Measurements from ENCODE around the gene PDGFB.
"Not testable (repeated sequence)": the region's sequence is repeated elsewhere in the genome, so short reads cannot be mapped to it uniquely, and the experiment has no call there.

The PDGFB gene

DNA sequence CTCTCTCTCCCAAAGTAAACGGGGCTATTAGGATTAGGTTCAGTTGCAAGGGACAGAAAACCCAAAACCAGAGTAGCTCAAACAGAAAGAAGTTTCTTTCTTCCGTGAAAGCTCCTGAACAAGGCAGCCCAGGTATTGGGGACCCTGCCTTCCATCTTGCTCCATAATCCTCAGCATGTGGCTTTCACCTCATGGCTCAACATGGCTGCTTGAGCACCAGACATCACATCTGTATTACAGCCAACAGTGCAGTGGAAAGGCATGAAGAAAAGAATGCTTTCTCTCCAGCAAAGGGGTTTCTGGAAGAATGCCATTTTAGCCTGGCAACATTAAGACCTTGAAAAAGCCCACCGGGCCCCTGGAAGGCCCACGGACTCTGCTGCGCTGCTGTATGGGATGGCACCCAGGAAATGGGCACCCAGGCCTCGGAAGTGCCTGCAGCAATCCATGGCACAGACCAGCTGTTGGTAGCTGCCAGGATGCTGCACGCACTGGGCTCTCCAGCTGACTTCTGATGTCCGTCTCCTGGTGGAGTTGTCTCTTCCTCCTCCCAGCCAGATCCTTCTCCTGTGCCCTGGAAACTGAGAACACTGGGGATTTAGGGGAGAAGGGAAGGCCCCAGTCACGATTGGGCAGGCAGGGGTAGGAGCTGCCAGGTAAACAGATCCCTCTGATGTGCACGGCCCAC, 22.6 kb downstream of the PDGFB start:
- in situ Hi-C loops (cut with HindIII; ENCODE audit: low pct_unique_long_range_greater_than_20kb, low sequenced_read_pairs): no loop called here
- no peak for DNase-seq (ENCODE audit: low read depth in 1 of 2, low spot score in 1 of 2)
- no peak for TF ChIP-seq JUND (IDR thresholded peaks at IDR 0.05; ENCODE audit: low read depth)

DNA sequence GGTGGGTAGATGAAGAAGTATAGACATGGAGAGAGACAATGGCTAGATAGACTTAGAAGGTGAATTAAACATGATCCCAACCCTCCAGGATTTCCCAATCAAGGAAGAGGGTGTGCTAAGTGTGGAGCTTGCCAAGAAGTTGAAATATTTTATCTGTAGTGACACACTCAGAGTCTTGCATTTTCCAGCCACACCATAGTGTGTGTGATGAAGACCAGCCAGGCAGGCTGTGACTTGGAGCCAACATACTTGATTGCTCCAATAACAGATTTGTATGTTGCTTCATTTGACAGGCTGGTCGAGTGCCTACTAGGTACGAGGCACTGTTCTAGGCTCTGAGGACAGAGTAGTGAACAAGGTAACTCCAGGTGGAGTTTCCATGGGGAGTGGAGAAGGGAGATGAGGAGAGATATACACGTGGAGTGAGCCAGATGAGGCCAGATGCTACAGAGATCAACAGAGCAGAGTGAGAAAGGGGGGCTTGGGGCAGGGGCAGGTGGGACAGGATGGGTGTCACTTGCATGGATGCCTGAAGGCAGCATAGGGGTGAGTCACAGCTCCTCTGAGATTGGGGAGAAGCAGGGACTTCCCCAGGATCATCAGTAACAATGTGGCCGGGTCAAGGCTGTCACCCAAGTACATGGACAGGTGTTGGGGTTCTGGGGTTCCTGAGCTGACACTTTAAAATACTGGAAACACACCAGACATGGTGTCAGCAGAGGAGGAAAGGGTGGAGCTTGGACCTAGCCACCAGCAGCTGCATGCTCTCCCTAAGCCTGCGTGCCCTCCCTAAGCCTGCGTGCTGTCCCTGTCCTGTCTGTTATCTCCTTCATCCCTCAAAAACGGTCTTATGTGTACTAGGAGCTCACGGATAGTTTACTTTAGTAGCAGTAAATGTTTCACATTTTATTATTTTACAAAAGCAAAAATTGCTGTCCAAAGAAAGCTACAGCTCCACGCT, 23.6 kb downstream of the PDGFB start:
- no peak for DNase-seq (ENCODE audit: low read depth in 1 of 2, low spot score in 1 of 2)
- no peak for TF ChIP-seq JUND (IDR thresholded peaks at IDR 0.05; ENCODE audit: low read depth)
- in situ Hi-C loops (cut with HindIII; ENCODE audit: low pct_unique_long_range_greater_than_20kb, low sequenced_read_pairs): no loop called here

DNA sequence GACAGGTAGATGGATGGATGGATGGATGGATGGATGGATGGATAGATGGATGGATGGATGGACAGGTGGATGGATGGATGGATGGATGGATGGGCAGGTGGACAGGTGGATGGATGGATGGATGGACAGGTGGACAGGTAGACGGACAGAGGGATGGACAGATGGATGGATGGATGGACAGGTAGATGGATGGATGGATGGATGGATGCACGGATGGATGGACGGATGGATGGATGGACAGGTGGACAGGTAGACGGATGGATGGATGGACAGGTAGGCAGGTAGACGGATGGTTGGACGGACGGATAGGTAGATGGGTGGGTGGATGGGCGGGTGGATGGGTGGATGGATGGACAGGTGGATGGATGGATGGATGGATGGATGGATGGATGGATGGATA, 24.3 kb downstream of the PDGFB start:
- no peak for DNase-seq (ENCODE audit: low read depth in 1 of 2, low spot score in 1 of 2)
- in situ Hi-C loops (cut with HindIII; ENCODE audit: low pct_unique_long_range_greater_than_20kb, low sequenced_read_pairs): no loop called here
- no peak for TF ChIP-seq JUND (IDR thresholded peaks at IDR 0.05; ENCODE audit: low read depth)

DNA sequence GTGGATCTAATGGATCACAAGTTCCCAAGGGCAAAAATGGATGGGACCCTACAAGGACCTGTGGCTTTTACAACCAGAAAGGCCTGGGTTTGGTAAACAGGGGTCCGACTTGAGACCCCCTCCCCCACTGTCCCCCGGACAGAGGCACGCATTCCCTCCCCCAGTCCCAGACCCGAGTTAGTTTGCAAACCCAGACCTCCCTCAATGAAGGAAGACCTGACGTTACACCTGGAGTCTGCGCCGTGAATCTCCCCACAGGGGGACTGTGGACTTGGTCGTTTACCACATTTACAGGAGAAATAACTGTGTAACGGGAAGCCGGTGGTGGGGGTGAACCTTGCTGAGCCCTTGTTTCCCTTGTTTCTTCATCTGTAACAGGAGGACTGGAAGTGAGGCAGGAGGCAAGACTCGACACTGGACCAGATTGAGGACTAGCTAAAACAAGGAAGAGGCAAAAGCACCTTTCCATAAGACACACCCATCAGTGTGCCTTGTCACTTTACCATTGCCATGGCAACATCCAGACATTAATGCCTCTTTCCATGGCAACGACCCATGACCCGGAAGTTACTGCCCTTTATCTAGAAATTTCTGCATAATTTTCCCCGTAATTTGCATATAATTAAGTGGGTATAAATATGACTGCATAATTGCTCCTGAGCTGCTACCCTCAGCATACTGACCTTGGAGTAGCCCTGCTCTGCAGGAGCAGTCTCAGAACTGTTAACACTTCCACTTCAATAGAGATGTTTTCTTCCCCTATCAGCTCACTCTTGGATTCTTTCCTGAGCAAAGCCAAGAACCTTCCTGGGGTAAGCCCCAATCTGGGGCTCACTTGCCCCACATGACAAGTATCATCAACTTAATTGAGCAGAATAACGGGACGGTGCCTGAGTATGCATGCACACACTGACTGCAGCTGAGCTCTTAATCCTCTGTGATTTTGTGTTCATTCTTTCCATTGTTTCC, 25.4 kb downstream of the PDGFB start:
- no peak for TF ChIP-seq JUND (IDR thresholded peaks at IDR 0.05; ENCODE audit: low read depth)
- no peak for DNase-seq (ENCODE audit: low read depth in 1 of 2, low spot score in 1 of 2)
- in situ Hi-C loops (cut with HindIII; ENCODE audit: low pct_unique_long_range_greater_than_20kb, low sequenced_read_pairs): no loop called here

DNA sequence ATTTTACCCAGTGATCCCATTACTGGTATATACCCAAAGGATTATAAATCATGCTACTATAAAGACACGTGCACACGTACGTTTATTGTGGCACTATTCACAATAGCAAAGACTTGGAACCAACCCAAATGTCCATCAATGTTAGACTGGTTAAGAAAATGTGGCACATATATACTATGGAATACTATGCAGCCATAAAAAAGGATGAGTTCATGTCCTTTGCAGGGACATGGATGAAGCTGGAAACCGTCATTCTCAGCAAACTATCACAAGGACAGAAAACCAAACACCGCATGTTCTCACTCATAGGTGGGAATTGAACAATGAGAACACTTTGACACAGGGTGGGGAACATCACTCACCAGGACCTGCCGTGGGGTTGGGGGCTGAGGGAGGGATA, 26.4 kb downstream of the PDGFB start:
- DNase-seq (ENCODE audit: low read depth in 1 of 2, low spot score in 1 of 2); in situ Hi-C loops (cut with HindIII; ENCODE audit: low pct_unique_long_range_greater_than_20kb, low sequenced_read_pairs): not testable (repeated sequence)

DNA sequence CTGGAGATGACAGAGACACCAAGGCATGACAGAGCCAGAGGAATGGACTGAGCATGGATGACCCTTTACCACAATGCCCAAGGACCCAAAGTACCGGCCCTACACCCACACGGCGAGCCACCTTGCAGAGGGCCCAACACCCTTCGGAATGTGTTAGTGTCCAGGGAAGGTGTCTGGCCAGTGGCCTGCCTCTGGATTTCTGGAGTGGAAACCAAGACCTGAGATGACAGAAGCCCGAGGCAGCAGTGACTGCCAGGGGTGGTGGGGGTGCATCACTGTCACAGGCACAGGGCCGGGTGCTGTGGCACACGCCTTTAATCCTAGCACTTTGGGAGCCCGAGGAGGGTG, 28.7 kb downstream of the PDGFB start:
- no peak for TF ChIP-seq JUND (IDR thresholded peaks at IDR 0.05; ENCODE audit: low read depth)
- in situ Hi-C loops (cut with HindIII; ENCODE audit: low pct_unique_long_range_greater_than_20kb, low sequenced_read_pairs): no loop called here
- no peak for DNase-seq (ENCODE audit: low read depth in 1 of 2, low spot score in 1 of 2)

DNA sequence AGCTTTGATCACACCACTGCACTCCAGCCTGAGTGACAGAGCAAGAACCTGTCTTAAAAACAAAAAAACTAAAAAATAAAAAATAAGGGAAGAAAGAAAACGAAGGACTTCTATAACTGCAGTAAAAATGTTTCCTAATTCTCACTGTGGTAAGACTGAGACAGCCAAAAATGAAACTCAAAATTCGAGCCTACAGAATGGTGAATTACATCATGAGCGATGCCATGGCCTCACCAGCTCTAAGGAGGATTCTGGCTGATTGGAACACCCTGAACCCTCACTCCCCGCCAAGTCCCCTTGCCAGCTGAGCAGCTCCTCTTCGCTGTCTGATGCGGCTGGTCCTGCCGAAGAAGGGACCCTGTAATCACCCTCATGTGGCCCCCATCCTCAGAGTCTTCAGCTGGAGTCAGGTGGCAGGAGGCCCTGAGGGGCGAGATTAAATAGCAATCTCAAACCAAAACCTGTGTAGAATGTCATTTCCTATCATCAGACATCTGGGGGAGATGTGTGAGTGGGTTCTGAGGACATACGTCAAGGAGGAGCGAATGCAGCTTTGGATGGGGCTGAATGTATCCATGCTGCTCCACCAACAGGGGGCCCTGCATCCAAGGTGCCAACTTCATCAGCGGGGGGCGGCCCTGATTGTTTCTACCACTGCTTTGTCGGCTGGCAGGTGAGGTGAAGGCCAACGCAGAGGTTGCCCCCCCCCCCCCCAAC, 29.2 kb downstream of the PDGFB start:
- no peak for TF ChIP-seq JUND (IDR thresholded peaks at IDR 0.05; ENCODE audit: low read depth)
- DNase-seq (ENCODE audit: low read depth in 1 of 2, low spot score in 1 of 2): peak in 1 of 2 experiments; percentile 24
- in situ Hi-C loops (cut with HindIII; ENCODE audit: low pct_unique_long_range_greater_than_20kb, low sequenced_read_pairs): no loop called here

DNA sequence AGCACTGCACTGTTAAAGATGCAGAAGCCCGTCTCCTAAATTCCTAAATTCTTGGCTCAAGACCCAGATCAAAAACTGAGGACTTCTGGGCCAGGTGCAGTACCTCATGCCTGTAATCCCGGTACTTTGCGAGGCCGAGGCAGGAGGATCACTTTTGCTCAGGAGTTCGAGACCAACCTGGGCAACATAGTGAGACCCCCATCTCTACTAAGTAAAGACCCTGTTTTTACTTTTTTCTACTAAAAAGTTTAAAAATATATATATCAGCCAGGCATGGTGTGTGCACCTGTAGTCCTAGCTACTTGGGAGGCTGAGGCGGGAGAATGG, 29.7 kb downstream of the PDGFB start:
- no peak for TF ChIP-seq JUND (IDR thresholded peaks at IDR 0.05; ENCODE audit: low read depth)
- no peak for DNase-seq (ENCODE audit: low read depth in 1 of 2, low spot score in 1 of 2)
- in situ Hi-C loops (cut with HindIII; ENCODE audit: low pct_unique_long_range_greater_than_20kb, low sequenced_read_pairs): no loop called here

DNA sequence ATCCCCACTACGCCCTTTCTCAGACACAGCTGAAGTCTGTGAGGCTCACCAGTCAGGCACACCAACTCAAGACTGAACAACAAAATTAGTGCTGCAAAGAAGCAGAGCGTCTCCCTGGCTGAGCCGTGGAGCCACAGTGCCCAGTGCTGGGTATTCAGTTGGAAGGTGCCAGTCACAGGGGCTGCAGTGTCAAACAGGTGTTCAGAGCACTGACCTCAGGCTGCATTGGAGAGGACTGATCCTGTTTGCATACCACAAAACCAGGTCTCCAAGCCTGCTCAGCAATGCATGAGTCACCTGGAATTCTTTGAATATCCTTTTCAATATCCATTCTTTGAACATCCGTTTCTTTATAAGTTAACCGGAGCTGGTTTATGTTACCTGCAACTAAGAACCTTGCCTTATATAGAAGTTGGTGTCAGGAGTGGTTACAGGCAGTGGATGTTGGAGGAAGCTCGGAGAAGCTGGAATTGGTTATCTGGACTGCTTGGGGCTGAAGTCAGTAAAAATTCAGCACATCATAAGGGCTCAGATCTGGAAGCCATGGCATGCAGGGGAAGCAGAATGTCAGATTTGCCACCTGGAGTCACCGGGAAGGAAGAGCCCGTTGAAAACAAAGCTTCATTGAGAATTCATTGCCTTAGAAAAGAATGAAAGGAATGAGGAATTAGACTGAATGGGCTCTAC, 30.3 kb downstream of the PDGFB start:
- in situ Hi-C loops (cut with HindIII; ENCODE audit: low pct_unique_long_range_greater_than_20kb, low sequenced_read_pairs): no loop called here
- peak; percentile 59; the same call in 1 of the 2 replicates for TF ChIP-seq JUND (IDR thresholded peaks at IDR 0.05; ENCODE audit: low read depth)
- peak in 1 of 2 experiments; percentile 85 for DNase-seq (ENCODE audit: low read depth in 1 of 2, low spot score in 1 of 2)

DNA sequence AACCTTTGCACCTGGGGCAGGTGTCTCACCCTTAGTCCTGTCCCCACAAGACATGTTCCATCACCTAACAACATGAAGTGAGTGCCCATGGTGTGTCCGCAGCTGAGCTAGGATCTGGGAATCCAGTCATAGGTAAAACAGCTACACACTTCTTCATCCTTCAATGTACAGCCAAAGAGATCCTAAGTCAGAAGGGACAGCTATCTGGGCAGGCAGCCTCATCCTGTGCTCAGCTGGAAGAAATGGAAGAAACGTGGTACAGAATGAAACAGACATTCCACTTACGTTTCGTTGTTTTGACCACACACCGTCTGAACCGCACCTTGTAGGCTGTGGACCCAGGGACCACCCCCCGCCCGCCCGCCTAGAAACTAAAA, 30.8 kb downstream of the PDGFB start:
- no peak for DNase-seq (ENCODE audit: low read depth in 1 of 2, low spot score in 1 of 2)
- in situ Hi-C loops (cut with HindIII; ENCODE audit: low pct_unique_long_range_greater_than_20kb, low sequenced_read_pairs): no loop called here
- no peak for TF ChIP-seq JUND (IDR thresholded peaks at IDR 0.05; ENCODE audit: low read depth)

DNA sequence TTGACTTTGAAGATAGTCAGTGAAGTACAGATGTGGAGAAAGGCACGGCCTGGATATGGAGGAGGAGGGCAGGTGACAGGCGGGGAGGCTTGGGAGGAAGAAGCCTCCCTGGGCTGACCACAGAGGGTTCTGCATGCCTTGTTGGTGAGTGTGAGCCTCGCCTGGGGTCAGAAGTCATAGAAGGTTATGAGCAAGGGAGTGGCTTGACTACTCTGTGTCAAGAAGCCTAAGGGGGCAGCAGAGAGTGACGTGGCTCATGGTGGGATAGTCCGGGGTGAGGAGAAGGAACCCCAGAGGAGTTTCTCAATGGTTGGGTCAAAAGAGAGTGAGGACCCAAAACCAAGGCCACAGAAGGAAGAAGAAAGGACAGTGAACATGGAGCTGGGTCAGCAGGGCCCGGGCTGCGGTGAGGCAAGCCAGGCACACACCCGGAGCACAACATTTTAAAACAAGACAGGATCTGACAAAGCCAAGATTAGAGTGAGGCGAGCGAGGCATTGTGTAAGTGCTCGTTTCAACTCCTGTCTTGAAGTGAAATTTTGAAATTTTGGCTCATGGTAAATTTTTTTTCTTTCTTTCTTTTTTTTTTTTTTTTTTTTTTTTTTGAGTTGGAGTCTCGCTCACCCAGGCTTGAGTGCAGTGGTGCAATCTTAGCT, 31.9 kb downstream of the PDGFB start:
- peak in 1 of 2 experiments; percentile 30 for DNase-seq (ENCODE audit: low read depth in 1 of 2, low spot score in 1 of 2)
- in situ Hi-C loops (cut with HindIII; ENCODE audit: low pct_unique_long_range_greater_than_20kb, low sequenced_read_pairs): no loop called here
- no peak for TF ChIP-seq JUND (IDR thresholded peaks at IDR 0.05; ENCODE audit: low read depth)

All from T47D (cell line).